Measurements from ENCODE around the gene TACC2. TPM values are rescaled to one million over a fixed set of nuclear protein-coding genes. Genes with fewer than 3 reads are reported as not detected.

Gene TACC2
- total RNA-seq, 4 donors from 2014 or later, result 191 to 400 (median 261) TPM

DNA sequence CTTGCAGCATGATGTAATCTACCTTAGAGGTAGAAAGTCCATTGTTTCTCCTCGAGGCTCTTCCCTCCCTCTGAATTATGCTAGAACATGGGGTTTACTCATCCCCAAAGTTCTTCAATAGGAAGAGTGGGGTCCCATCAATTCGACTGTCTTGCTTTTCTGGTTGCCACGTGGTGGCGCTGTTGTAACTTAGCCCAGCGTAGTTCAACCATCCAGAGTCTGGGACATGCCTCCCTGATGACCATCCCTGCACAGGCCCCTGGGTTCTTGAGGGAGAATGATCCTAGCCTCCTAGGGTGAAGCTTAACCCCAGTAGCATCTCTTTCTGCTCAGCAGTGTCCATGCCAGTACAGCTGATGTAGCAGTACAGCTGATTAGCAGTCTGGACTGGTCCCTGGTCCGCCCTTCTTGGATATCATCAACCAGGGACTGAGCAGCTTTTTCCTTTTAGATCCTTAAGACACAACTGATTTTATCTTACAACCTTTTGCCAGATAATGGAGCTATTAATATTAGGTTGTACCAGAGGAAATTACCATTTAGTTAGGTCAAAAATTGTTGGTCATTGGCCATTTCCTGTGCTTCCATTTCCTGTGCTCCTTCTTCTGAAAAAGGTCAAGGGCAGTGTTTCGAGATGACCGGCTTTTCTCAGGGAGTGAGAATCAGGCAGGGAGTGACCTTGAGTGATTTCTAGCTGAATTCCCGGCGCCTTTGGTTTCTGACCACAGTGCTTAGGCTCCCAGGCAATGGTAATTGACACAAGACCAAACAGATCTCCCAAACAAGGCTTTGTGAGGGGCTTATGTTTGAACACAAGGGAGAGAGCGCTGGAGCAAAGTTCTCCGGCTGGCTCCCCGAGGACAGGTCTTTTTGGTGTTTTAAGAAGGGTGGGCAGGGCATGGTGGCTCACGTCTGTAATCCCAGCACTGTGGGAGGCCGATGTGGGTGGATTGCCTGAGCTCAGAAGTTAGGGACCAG lies 65.4 kb downstream of the TACC2 start:
- TF ChIP-seq CTCF (IDR thresholded peaks at IDR 0.05), result no peak
- no peak for TF ChIP-seq POLR2A (IDR thresholded peaks at IDR 0.05)
- peak in 1 of 2 donors; percentile 91 for DNase-seq (ENCODE audit: low spot score in 2 of 2)
- WGBS, 2 donors, result 63 to 64% methylated on average over 15 of the region's 15 CpGs
- intact Hi-C loops (cut with DNase I; ENCODE audit: low total_unique reads), result no loop called here
- H3K4me3 ChIP-seq (ENCODE audit: low read depth, poor library complexity, severe bottlenecking), result no peak overlapping the region

DNA sequence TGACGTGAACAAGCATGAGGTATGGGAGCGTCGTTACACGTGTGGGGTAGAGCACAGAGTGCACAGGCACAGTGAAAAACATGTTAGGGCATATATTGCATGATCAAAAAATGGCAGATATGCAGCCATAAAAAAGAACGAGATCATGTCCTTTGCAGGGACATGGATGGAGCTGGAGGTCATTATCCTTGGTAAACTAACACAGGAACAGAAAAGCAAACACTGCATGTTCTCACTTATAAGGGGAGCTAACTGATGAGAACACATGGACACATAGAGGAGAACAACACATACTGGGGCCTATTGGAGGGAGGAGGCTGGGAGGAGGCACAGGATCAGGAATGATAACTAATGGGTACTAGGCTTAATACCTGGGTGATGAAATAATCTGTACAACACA lies 66.3 kb downstream of the TACC2 start:
- no peak for TF ChIP-seq POLR2A (IDR thresholded peaks at IDR 0.05)
- TF ChIP-seq CTCF (IDR thresholded peaks at IDR 0.05), result no peak

DNA sequence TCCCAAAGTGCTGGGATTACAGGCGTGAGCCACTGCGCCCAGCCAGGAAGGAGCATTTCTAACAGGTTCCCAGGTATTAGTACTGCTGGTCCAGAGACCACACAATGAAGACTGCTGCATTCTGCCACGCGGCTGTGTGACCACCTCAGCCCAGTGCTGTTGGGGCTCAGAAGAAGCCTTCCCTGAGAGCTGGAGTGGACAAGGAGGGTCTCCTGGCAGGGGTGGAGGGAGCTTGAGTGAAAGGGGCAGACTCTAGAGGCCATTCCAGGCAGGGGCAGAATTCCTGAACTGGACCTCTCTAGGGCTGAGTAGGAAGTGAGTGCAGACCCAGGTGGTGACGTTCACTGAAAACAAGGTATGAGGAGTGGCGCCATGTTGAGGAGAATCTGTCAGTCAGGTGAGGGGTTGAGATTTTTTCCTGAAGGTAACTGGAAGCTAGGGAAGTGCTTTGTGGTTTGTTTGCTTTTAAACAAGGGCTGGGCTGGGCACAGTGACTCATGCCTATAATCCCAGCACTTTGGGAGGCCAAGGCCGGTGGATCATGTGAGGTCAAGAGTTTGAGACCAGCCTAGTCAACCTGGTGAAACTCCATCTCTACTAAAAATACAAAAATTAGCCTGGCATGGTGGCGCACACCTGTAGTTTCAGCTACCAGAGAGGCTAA lies 67.6 kb downstream of the TACC2 start:
- no peak overlapping the region for H3K4me3 ChIP-seq (ENCODE audit: low read depth, poor library complexity, severe bottlenecking)
- 84 to 86% methylated on average over 8 of the region's 8 CpGs for WGBS, 2 donors
- intact Hi-C loops (cut with DNase I; ENCODE audit: low total_unique reads), result no loop called here
- no peak for DNase-seq (ENCODE audit: low spot score in 2 of 2)
- TF ChIP-seq CTCF (IDR thresholded peaks at IDR 0.05) (no peak), POLR2A (IDR thresholded peaks at IDR 0.05) (no peak)

More for the DNA sequence above, 66.3 kb downstream of the TACC2 start:
- H3K4me3 ChIP-seq (ENCODE audit: low read depth, poor library complexity, severe bottlenecking), result no peak overlapping the region
- no peak for DNase-seq (ENCODE audit: low spot score in 2 of 2)
- 49 to 55% methylated on average over 5 of the region's 5 CpGs for WGBS, 2 donors
- intact Hi-C loops (cut with DNase I; ENCODE audit: low total_unique reads), result no loop called here

- H3K4me3 ChIP-seq (ENCODE audit: low read depth, poor library complexity, severe bottlenecking), result no peak overlapping the region
- 83 to 84% methylated on average over 14 of the region's 14 CpGs for WGBS, 2 donors
- intact Hi-C loops (cut with DNase I; ENCODE audit: low total_unique reads), result no loop called here
Measured at GRCh38 chr10:122057841-122058413, 69.0 kb downstream of the TACC2 start.

GRCh38 chr10:122060250-122060649 lies 71.3 kb downstream of the TACC2 start:
- intact Hi-C loops (cut with DNase I; ENCODE audit: low total_unique reads), result no loop called here

More at GRCh38 chr10:122057841-122058413, 69.0 kb downstream of the TACC2 start:
- no peak for TF ChIP-seq POLR2A (IDR thresholded peaks at IDR 0.05)
- no peak for TF ChIP-seq CTCF (IDR thresholded peaks at IDR 0.05)
- no peak for DNase-seq (ENCODE audit: low spot score in 2 of 2)

More at GRCh38 chr10:122060250-122060649, 71.3 kb downstream of the TACC2 start:
- no peak for TF ChIP-seq POLR2A (IDR thresholded peaks at IDR 0.05)
- no peak for TF ChIP-seq CTCF (IDR thresholded peaks at IDR 0.05)
- no peak overlapping the region for H3K4me3 ChIP-seq (ENCODE audit: low read depth, poor library complexity, severe bottlenecking)
- DNase-seq (ENCODE audit: low spot score in 2 of 2), result no peak
- 51 to 54% methylated on average over 2 of the region's 2 CpGs for WGBS, 2 donors

Measured in lower leg skin (tissue), 4 donors.